ENCODE measurements around the gene DLG5. TPM values are rescaled to one million over a fixed set of nuclear protein-coding genes. Genes with fewer than 3 reads are reported as not detected.

Gene DLG5
- total and polyA plus RNA-seq, 9 of the 15 experiments (the other 6 are each of a cell fraction or from before 2014, with no cell fraction given), result 1.4 to 26.8 (median 11.2) TPM

DNA sequence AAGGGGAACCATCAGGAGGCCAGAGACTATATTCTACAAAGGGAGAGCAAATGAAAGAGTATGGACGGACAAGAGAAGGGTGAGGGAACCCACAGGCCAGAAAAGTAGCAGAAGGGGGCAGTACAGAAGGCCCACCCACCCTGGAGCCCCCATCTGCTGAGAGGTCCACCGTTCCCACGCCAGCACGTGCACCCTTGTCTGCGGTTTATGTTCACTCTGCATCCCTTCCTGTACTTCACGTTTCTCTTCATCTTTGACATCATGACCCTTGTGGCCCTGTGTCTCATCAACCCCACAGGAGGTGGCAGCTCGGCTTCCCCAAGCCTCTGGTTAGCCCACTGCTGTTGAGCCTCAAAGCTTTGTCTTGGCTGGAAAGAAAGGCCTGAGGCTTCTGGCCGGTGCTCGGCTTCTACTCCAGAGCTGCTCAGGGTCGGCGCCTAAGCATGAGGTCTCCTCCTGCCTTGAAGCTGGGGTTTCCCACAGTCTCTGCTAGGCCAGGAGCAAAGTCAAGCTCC lies 138.0 kb downstream of the DLG5 start:
- peak overlapping the region in 1 of 2 experiments; percentile 14; a peak in 1 of 4 replicates for H3K9ac ChIP-seq (ENCODE audit: insufficient read depth in 1 of 2, low read depth in 2 of 2, low read length in 2 of 2)
- 80% methylated on average over 10 of the region's 11 CpGs for WGBS (ENCODE audit: insufficient coverage, low coverage, missing lambda C conversion rate)
- no peaks in the 10 kb centered on the region for H4K20me1 ChIP-seq (replicated peaks; ENCODE audit: control insufficient read depth, insufficient read depth, low read length)
- peaks cover 23% of the 10 kb centered on the region; the same call in 1 of the 3 replicates for H3K36me3 ChIP-seq (ENCODE audit: control insufficient read depth, insufficient read depth, low read length)
- DNase-seq (ENCODE audit: extremely low read depth in 1 of 4, low spot score in 3 of 4) (no peak), FAIRE-seq (peak; percentile 15), ATAC-seq (no peak)
- no peaks in the 10 kb centered on the region for H3K9me1 ChIP-seq (ENCODE audit: control insufficient read depth, insufficient read depth, low read length)
- no peak overlapping the region for H2AFZ ChIP-seq (ENCODE audit: low read depth, low read length)
- no peak overlapping the region for H3K4me2 ChIP-seq (ENCODE audit: insufficient read depth, low read length)
- H3K27me3 ChIP-seq (ENCODE audit: control insufficient read depth in 2 of 2, insufficient read depth in 2 of 2, low read length in 2 of 2), result no peaks in the 10 kb centered on the region
- no peak for TF ChIP-seq IRF2 (CRISPR knock-in tag; IDR thresholded peaks at IDR 0.05)
- 0 out of 2 replicates have a peak, but pooled peaks have one; percentile 22 for TF ChIP-seq POLR2G (IDR thresholded peaks at IDR 0.05; ENCODE audit: low read depth, low read length)
- no peaks in the 10 kb centered on the region for H3K4me1 ChIP-seq (replicated peaks in 1 of 2; ENCODE audit: control insufficient read depth in 2 of 2, insufficient read depth in 2 of 2, low read length in 2 of 2)
- in situ Hi-C loops (cut with MboI) (no loop called here), intact Hi-C loops (cut with micrococcal nuclease) (no loop called here)
- H3K27ac ChIP-seq (ENCODE audit: extremely low read depth, low read depth, low read length), result no peak overlapping the region
- H3K9me3 ChIP-seq (replicated peaks; ENCODE audit: control insufficient read depth, insufficient read depth, low read depth, low read length), result no peaks in the 10 kb centered on the region
- H3K4me3 ChIP-seq, result no peak overlapping the region
- CTCF ChIA-PET (ENCODE audit: low intra/inter-chr PET ratio), result no interaction called here
- no peaks in the 10 kb centered on the region for H3K79me2 ChIP-seq (ENCODE audit: control insufficient read depth, insufficient read depth, low read length)
- POLR2A ChIA-PET, result no interaction called here
- no TSS peak for BruUV-seq (replicated peaks)

DNA sequence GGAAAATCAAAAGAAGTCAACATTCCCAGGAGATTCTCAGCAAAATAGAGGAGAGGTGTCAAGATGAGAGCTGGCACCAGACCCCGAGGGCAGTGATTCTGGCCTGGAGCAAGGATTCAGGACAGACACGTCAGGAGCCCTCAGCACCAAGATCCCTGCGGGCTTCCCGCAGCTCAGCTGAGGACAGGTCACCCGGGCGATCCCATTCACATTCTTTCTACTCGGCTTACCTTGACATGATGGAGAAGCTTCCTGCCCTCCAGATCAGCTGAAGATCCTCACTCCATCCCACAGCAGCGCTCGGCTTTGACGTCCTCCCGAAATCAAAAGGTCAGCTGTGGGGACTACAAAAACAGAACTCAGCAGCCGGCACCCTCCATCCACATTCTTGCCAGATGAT lies 139.1 kb downstream of the DLG5 start:
- Histone ChIP-seq H3K36me3 (ENCODE audit: control insufficient read depth, insufficient read depth, low read length) (peaks cover 20% of the 10 kb centered on the region; the same call in 2 of the 3 replicates), H3K27me3 (ENCODE audit: control insufficient read depth in 2 of 2, insufficient read depth in 2 of 2, low read length in 2 of 2) (no peaks in the 10 kb centered on the region), H3K27ac (ENCODE audit: extremely low read depth, low read depth, low read length) (no peak overlapping the region), H4K20me1 (replicated peaks; ENCODE audit: control insufficient read depth, insufficient read depth, low read length) (no peaks in the 10 kb centered on the region), H2AFZ (ENCODE audit: low read depth, low read length) (no peak overlapping the region), H3K4me1 (replicated peaks in 1 of 2; ENCODE audit: control insufficient read depth in 2 of 2, insufficient read depth in 2 of 2, low read length in 2 of 2) (no peaks in the 10 kb centered on the region), H3K9me3 (replicated peaks; ENCODE audit: control insufficient read depth, insufficient read depth, low read depth, low read length) (no peaks in the 10 kb centered on the region), H3K79me2 (ENCODE audit: control insufficient read depth, insufficient read depth, low read length) (no peaks in the 10 kb centered on the region), H3K9me1 (ENCODE audit: control insufficient read depth, insufficient read depth, low read length) (no peaks in the 10 kb centered on the region), H3K4me3 (no peak overlapping the region), H3K9ac (ENCODE audit: insufficient read depth in 1 of 2, low read depth in 2 of 2, low read length in 2 of 2) (no peak overlapping the region), H3K4me2 (ENCODE audit: insufficient read depth, low read length) (no peak overlapping the region)
- DNase-seq (ENCODE audit: extremely low read depth in 1 of 4, low spot score in 3 of 4), result no peak
- WGBS (ENCODE audit: insufficient coverage, low coverage, missing lambda C conversion rate), result 79% methylated on average over 12 of the region's 12 CpGs
- BruUV-seq (replicated peaks), result no TSS peak
- intact Hi-C loops (cut with micrococcal nuclease), result no loop called here
- in situ Hi-C loops (cut with MboI), result no loop called here
- FAIRE-seq, result no peak
- CTCF ChIA-PET (ENCODE audit: low intra/inter-chr PET ratio), result no interaction called here
- POLR2A ChIA-PET, result interaction anchor here (0.9 kb wide), 1 partner anchor 11 kb away, joined by 3 read pairs; no protein-coding TSS in a partner anchor
- ATAC-seq, result no peak
- no peak for TF ChIP-seq FOXJ2 (tag; IDR thresholded peaks at IDR 0.05)
- TF ChIP-seq ETV6 (IDR thresholded peaks at IDR 0.05; ENCODE audit: borderline replicate concordance in 1 of 2, low read depth in 2 of 2, low read length in 1 of 2), result no peak
- TF ChIP-seq ETV6 (CRISPR knock-in tag; IDR thresholded peaks at IDR 0.05; ENCODE audit: borderline replicate concordance), result no peak
- TF ChIP-seq, protein P1, sequence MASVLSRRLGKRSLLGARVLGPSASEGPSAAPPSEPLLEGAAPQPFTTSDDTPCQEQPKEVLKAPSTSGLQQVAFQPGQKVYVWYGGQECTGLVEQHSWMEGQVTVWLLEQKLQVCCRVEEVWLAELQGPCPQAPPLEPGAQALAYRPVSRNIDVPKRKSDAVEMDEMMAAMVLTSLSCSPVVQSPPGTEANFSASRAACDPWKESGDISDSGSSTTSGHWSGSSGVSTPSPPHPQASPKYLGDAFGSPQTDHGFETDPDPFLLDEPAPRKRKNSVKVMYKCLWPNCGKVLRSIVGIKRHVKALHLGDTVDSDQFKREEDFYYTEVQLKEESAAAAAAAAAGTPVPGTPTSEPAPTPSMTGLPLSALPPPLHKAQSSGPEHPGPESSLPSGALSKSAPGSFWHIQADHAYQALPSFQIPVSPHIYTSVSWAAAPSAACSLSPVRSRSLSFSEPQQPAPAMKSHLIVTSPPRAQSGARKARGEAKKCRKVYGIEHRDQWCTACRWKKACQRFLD (CRISPR knock-in tag; IDR thresholded peaks at IDR 0.05), result no peak
- TF ChIP-seq HDAC1 (IDR thresholded peaks at IDR 0.05), result no peak
- TF ChIP-seq MEF2D (tag; conservative IDR thresholded peaks at IDR 0.05; ENCODE audit: low read depth), result no peak
- TF ChIP-seq NCOA2 (IDR thresholded peaks at IDR 0.05; ENCODE audit: partially characterized antibody in 2 of 2), result no peak
- TF ChIP-seq, protein P2, sequence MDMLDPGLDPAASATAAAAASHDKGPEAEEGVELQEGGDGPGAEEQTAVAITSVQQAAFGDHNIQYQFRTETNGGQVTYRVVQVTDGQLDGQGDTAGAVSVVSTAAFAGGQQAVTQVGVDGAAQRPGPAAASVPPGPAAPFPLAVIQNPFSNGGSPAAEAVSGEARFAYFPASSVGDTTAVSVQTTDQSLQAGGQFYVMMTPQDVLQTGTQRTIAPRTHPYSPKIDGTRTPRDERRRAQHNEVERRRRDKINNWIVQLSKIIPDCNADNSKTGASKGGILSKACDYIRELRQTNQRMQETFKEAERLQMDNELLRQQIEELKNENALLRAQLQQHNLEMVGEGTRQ (CRISPR knock-in tag; IDR thresholded peaks at IDR 0.05), result no peak
- no peak for TF ChIP-seq TAF7 (tag; IDR thresholded peaks at IDR 0.05)
- no peak for TF ChIP-seq POLR2AphosphoS5 (IDR thresholded peaks at IDR 0.05; ENCODE audit: control insufficient read depth, insufficient read depth, low read depth, low read length)
- TF ChIP-seq, protein P3, sequence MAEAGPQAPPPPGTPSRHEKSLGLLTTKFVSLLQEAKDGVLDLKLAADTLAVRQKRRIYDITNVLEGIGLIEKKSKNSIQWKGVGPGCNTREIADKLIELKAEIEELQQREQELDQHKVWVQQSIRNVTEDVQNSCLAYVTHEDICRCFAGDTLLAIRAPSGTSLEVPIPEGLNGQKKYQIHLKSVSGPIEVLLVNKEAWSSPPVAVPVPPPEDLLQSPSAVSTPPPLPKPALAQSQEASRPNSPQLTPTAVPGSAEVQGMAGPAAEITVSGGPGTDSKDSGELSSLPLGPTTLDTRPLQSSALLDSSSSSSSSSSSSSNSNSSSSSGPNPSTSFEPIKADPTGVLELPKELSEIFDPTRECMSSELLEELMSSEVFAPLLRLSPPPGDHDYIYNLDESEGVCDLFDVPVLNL (CRISPR knock-in tag; IDR thresholded peaks at IDR 0.05; ENCODE audit: low read depth), result no peak
